ENCODE measurements around the gene BAZ2B.

- no peak for TF ChIP-seq CTCF (IDR thresholded peaks at IDR 0.05)
- no peak for TF ChIP-seq FOXP4 (CRISPR knock-in tag; IDR thresholded peaks at IDR 0.05)
- TF ChIP-seq USF1 (CRISPR knock-in tag; IDR thresholded peaks at IDR 0.05): no peak
- no peak for TF ChIP-seq E2F1 (CRISPR knock-in tag; IDR thresholded peaks at IDR 0.05)
- TF ChIP-seq NR2C2 (CRISPR knock-in tag; IDR thresholded peaks at IDR 0.05): no peak
- TF ChIP-seq CREB1 (CRISPR knock-in tag; IDR thresholded peaks at IDR 0.05): no peak
- no peak for TF ChIP-seq ATF3 (CRISPR knock-in tag; conservative IDR thresholded peaks at IDR 0.05)
- no peak for TF ChIP-seq ZNF138 (CRISPR knock-in tag; conservative IDR thresholded peaks at IDR 0.05)
- TF ChIP-seq ATF1 (CRISPR knock-in tag; IDR thresholded peaks at IDR 0.05): no peak
- TF ChIP-seq E2F5 (CRISPR knock-in tag; IDR thresholded peaks at IDR 0.05): no peak
- TF ChIP-seq RELA (CRISPR knock-in tag; IDR thresholded peaks at IDR 0.05; ENCODE audit: borderline replicate concordance): no peak
- TF ChIP-seq TCF7 (CRISPR knock-in tag; IDR thresholded peaks at IDR 0.05; ENCODE audit: low read depth): no peak
- TF ChIP-seq TEAD1 (CRISPR knock-in tag; IDR thresholded peaks at IDR 0.05): no peak
- no peak for TF ChIP-seq AR (CRISPR knock-in tag; IDR thresholded peaks at IDR 0.05)
Measured at GRCh38 chr2:159635006-159635789, 18.9 kb upstream of the BAZ2B start.

Measured in WTC11 (cell line).